CD4-positive, alpha-beta memory T cell (primary cell): ENCODE data around the gene LRTM2. TPM values are rescaled to one million over a fixed set of nuclear protein-coding genes. Genes with fewer than 3 reads are reported as not detected.

Experiments used
- CTCF ChIA-PET: fragments of 350-600 bp; sonication (Branson Sonifier 250); formaldehyde crosslinking; loops from one replicate; lab custom pipeline; 2021; ENCODE audit warnings: inconsistent platforms; ENCODE audit not compliant: partially characterized antibody; lab: Charles Lee
- POLR2A ChIA-PET: fragments of 350-600 bp; sonication (Branson Sonifier 250); formaldehyde crosslinking; loops from one replicate; lab custom pipeline; 2021; ENCODE audit not compliant: partially characterized antibody; lab: Charles Lee
- DNase-seq, 5 donors: peaks; one replicate each; pipeline versions ENCODE4 v3.0.0 to v3.0.0-alpha.2; 2020 to 2022; ENCODE audit warnings: mixed read lengths in 1 of 5
- H3K27ac ChIP-seq: one replicate; pipeline ENCODE4 v1.7.0; 2013; ENCODE audit warnings: low read depth, low read length
- H3K27me3 ChIP-seq: 2 replicates; pipeline ENCODE4 v1.7.0; 2013; ENCODE audit warnings: mild to moderate bottlenecking, low read length, moderate library complexity; ENCODE audit not compliant: insufficient read depth
- H3K36me3 ChIP-seq: 2 replicates; pipeline ENCODE4 v1.7.0; 2013; ENCODE audit warnings: mild to moderate bottlenecking, low read length, moderate library complexity; ENCODE audit not compliant: insufficient read depth
- H3K4me1 ChIP-seq: 2 replicates; pipeline ENCODE4 v1.7.0; 2013; ENCODE audit warnings: mild to moderate bottlenecking, low read length, moderate library complexity; ENCODE audit not compliant: insufficient read depth
- H3K4me3 ChIP-seq, 2 donors: one replicate each; pipeline ENCODE4 v1.7.0; 2013; ENCODE audit warnings: low read length in 2 of 2, mild to moderate bottlenecking in 1 of 2
- H3K9me3 ChIP-seq, 2 donors: one replicate each; pipeline ENCODE4 v1.7.0; 2013; ENCODE audit warnings: low read length in 2 of 2, control low read depth in 1 of 2; ENCODE audit not compliant: control insufficient read depth in 1 of 2
- H3K27ac Mint-ChIP-seq, 7 donors: one replicate each; pipeline ENCODE4 v1.8.0; 2020 to 2021; ENCODE audit warnings: mixed read lengths in 7 of 7, mild to moderate bottlenecking in 6 of 7, inconsistent platforms in 3 of 7, moderate library complexity in 3 of 7
- H3K27me3 Mint-ChIP-seq, 2 donors: one replicate each; pipeline ENCODE4 v1.8.0; 2020 to 2021; ENCODE audit warnings: mixed read lengths in 2 of 2
- H3K36me3 Mint-ChIP-seq, 2 donors: one replicate each; pipeline ENCODE4 v1.8.0; 2020 to 2021; ENCODE audit warnings: mixed read lengths in 2 of 2, inconsistent platforms in 1 of 2, mild to moderate bottlenecking in 1 of 2
- H3K4me1 Mint-ChIP-seq, 4 donors: one replicate each; pipeline ENCODE4 v1.8.0; 2020 to 2021; ENCODE audit warnings: mixed read lengths in 4 of 4, mild to moderate bottlenecking in 1 of 4
- H3K4me3 Mint-ChIP-seq, 8 donors: one replicate each; pipeline ENCODE4 v1.8.0; 2020 to 2021; ENCODE audit warnings: mixed read lengths in 8 of 8, mild to moderate bottlenecking in 7 of 8, moderate library complexity in 6 of 8, inconsistent platforms in 3 of 8
- H3K9me3 Mint-ChIP-seq, 8 donors: one replicate each; pipeline ENCODE4 v1.8.0; 2020 to 2021; ENCODE audit warnings: mixed read lengths in 8 of 8, mild to moderate bottlenecking in 5 of 8, inconsistent platforms in 3 of 8, moderate library complexity in 1 of 8
- intact Hi-C: fragments of 100-400 bp; cut with micrococcal nuclease; formaldehyde crosslinking; loops from one replicate; pipeline ENCODE4 v1.15.1; 2023
- polyA plus RNA-seq, 2 donors: library from polyadenylated mRNA; unstranded; fragments of 300-500 nt; fragmentation: Illumina TruSeq; gene quantifications; one replicate each; pipeline ENCODE4 v1.2.3, GENCODE V29; 2021
- total RNA-seq, 2 experiments: library from RNA; stranded (reverse); gene quantifications; one replicate each; pipeline ENCODE4 v1.2.3, GENCODE V29; 2021

The LRTM2 gene
- total and polyA plus RNA-seq, 4 experiments from 2014 or later: not detected

GRCh38 chr12:1879633-1880032, 59.3 kb downstream of the LRTM2 start:
- no peaks in the 10 kb centered on the region for H3K27me3 ChIP-seq
- no peaks in the 10 kb centered on the region for H3K9me3 ChIP-seq
- ChIA-PET CTCF (no interaction called here), POLR2A (no interaction called here)
- Mint-ChIP-seq H3K4me1 (no peaks in the 10 kb centered on the region), H3K4me3 (no peak overlapping the region), H3K27me3 (peaks cover 4 to 16% of the 10 kb centered on the region in 2 donors), H3K9me3 (no peaks in the 10 kb centered on the region), H3K27ac (no peak overlapping the region), H3K36me3 (no peaks in the 10 kb centered on the region)
- no peaks in the 10 kb centered on the region for H3K4me1 ChIP-seq
- H3K27ac ChIP-seq: no peak overlapping the region
- H3K36me3 ChIP-seq: no peaks in the 10 kb centered on the region
- H3K4me3 ChIP-seq: no peak overlapping the region
- no peak for DNase-seq
- intact Hi-C loops: no loop called here

- no peaks in the 10 kb centered on the region for H3K36me3 ChIP-seq
- intact Hi-C loops: no loop called here
- H3K4me3 ChIP-seq: no peak overlapping the region
- no peak overlapping the region for H3K27ac Mint-ChIP-seq
- H3K27ac ChIP-seq: no peak overlapping the region
- DNase-seq: no peak
- no peaks in the 10 kb centered on the region for H3K4me1 Mint-ChIP-seq
- no peaks in the 10 kb centered on the region for H3K27me3 ChIP-seq
- H3K27me3 Mint-ChIP-seq: peaks cover 4 to 16% of the 10 kb centered on the region in 2 donors
- no peaks in the 10 kb centered on the region for H3K9me3 ChIP-seq
- H3K9me3 Mint-ChIP-seq: no peaks in the 10 kb centered on the region
- POLR2A ChIA-PET: no interaction called here
- no peak overlapping the region for H3K4me3 Mint-ChIP-seq
- H3K36me3 Mint-ChIP-seq: no peaks in the 10 kb centered on the region
- CTCF ChIA-PET: no interaction called here
- H3K4me1 ChIP-seq: no peaks in the 10 kb centered on the region
Observed at GRCh38 chr12:1880153-1880845, 59.9 kb downstream of the LRTM2 start.

DNA sequence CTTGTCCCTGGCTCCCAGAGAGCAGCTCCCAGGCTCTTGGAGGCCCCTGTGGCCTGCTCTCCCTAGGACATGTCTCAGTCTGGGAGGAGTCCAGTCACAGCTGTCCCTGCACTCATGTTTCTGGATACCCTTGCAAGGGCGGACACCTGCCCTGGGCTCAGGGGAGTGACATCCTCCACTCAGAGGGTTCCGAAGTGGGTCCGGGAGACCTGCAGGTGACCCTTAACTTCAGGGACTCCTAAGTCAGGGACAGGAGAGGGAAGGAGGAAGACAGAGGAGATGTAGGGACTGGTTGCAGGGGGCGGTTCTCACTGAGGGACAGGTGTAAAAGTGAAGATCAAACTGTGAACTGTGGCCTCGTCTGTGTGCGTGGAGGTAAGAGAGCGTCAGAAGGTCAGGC, 60.5 kb downstream of the LRTM2 start:
- Mint-ChIP-seq H3K9me3 (no peaks in the 10 kb centered on the region), H3K4me1 (no peaks in the 10 kb centered on the region), H3K27me3 (peaks cover 5 to 17% of the 10 kb centered on the region in 2 donors), H3K36me3 (no peaks in the 10 kb centered on the region), H3K27ac (no peak overlapping the region), H3K4me3 (no peak overlapping the region)
- no peaks in the 10 kb centered on the region for H3K9me3 ChIP-seq
- no peaks in the 10 kb centered on the region for H3K4me1 ChIP-seq
- no peak overlapping the region for H3K4me3 ChIP-seq
- H3K27me3 ChIP-seq: no peaks in the 10 kb centered on the region
- ChIA-PET POLR2A (no interaction called here), CTCF (no interaction called here)
- DNase-seq: no peak
- no peaks in the 10 kb centered on the region for H3K36me3 ChIP-seq
- intact Hi-C loops: no loop called here
- no peak overlapping the region for H3K27ac ChIP-seq

GRCh38 chr12:1881301-1881700, 60.9 kb downstream of the LRTM2 start:
- CTCF ChIA-PET: no interaction called here
- POLR2A ChIA-PET: no interaction called here
- Mint-ChIP-seq H3K4me1 (no peaks in the 10 kb centered on the region), H3K9me3 (no peaks in the 10 kb centered on the region), H3K36me3 (no peaks in the 10 kb centered on the region), H3K4me3 (no peak overlapping the region), H3K27ac (no peak overlapping the region), H3K27me3 (peaks cover 8 to 20% of the 10 kb centered on the region in 2 donors)
- H3K27ac ChIP-seq: no peak overlapping the region
- intact Hi-C loops: no loop called here
- no peaks in the 10 kb centered on the region for H3K27me3 ChIP-seq
- H3K4me3 ChIP-seq: no peak overlapping the region
- H3K36me3 ChIP-seq: no peaks in the 10 kb centered on the region
- H3K4me1 ChIP-seq: no peaks in the 10 kb centered on the region
- no peak for DNase-seq
- H3K9me3 ChIP-seq: no peaks in the 10 kb centered on the region

- H3K4me1 ChIP-seq: no peaks in the 10 kb centered on the region
- no peaks in the 10 kb centered on the region for H3K36me3 ChIP-seq
- no peak overlapping the region for H3K4me3 Mint-ChIP-seq
- peaks cover 8 to 21% of the 10 kb centered on the region in 2 donors for H3K27me3 Mint-ChIP-seq
- CTCF ChIA-PET: no interaction called here
- POLR2A ChIA-PET: no interaction called here
- H3K27me3 ChIP-seq: no peaks in the 10 kb centered on the region
- no peaks in the 10 kb centered on the region for H3K9me3 ChIP-seq
- no peak overlapping the region for H3K27ac ChIP-seq
- peaks cover 0 to 2% (median 0%) of the 10 kb centered on the region in 8 donors for H3K9me3 Mint-ChIP-seq
- no peak overlapping the region for H3K27ac Mint-ChIP-seq
- no peaks in the 10 kb centered on the region for H3K4me1 Mint-ChIP-seq
- DNase-seq: no peak
- no peaks in the 10 kb centered on the region for H3K36me3 Mint-ChIP-seq
- intact Hi-C loops: no loop called here
- H3K4me3 ChIP-seq: no peak overlapping the region
Observed at GRCh38 chr12:1881936-1882335, 61.6 kb downstream of the LRTM2 start.

GRCh38 chr12:1882405-1882804, 62.0 kb downstream of the LRTM2 start:
- DNase-seq: no peak
- Mint-ChIP-seq H3K4me1 (no peaks in the 10 kb centered on the region), H3K36me3 (no peaks in the 10 kb centered on the region), H3K27me3 (peaks cover 9 to 18% of the 10 kb centered on the region in 2 donors), H3K9me3 (peaks cover 0 to 2% (median under 1%) of the 10 kb centered on the region in 8 donors), H3K27ac (no peak overlapping the region), H3K4me3 (no peak overlapping the region)
- Histone ChIP-seq H3K4me3 (no peak overlapping the region), H3K9me3 (no peaks in the 10 kb centered on the region), H3K36me3 (no peaks in the 10 kb centered on the region), H3K27ac (no peak overlapping the region), H3K4me1 (no peaks in the 10 kb centered on the region), H3K27me3 (no peaks in the 10 kb centered on the region)
- intact Hi-C loops: no loop called here
- ChIA-PET POLR2A (no interaction called here), CTCF (no interaction called here)

- Histone ChIP-seq H3K27ac (no peak overlapping the region), H3K27me3 (no peaks in the 10 kb centered on the region), H3K9me3 (no peaks in the 10 kb centered on the region), H3K36me3 (no peaks in the 10 kb centered on the region), H3K4me3 (no peak overlapping the region), H3K4me1 (no peaks in the 10 kb centered on the region)
- no peak overlapping the region for H3K4me3 Mint-ChIP-seq
- no peak overlapping the region for H3K27ac Mint-ChIP-seq
- intact Hi-C loops: no loop called here
- no peak for DNase-seq
- peaks cover 11 to 20% of the 10 kb centered on the region in 2 donors for H3K27me3 Mint-ChIP-seq
- POLR2A ChIA-PET: no interaction called here
- peaks cover 0 to 5% (median 2%) of the 10 kb centered on the region in 8 donors for H3K9me3 Mint-ChIP-seq
- H3K36me3 Mint-ChIP-seq: no peaks in the 10 kb centered on the region
- no peaks in the 10 kb centered on the region for H3K4me1 Mint-ChIP-seq
- CTCF ChIA-PET: no interaction called here
Observed at GRCh38 chr12:1882850-1883470, 62.6 kb downstream of the LRTM2 start.
